HL-60 (cell line): ENCODE data around the gene OR51I2.
A peak's percentile ranks its signal among the peaks of the same experiment; 100 is the strongest.

Experiments used
- DNase-seq, 2 experiments: peaks; one replicate each; pipeline ENCODE4 v3.0.0-alpha.2; 2010 to 2020; ENCODE audit warnings: low read depth in 1 of 2, low spot score in 1 of 2
- H3K27ac ChIP-seq: fragments of 250-450 bp; sonication (Bioruptor Pico); replicated peaks from 2 replicates; pipeline ENCODE4 v1.5.1; 2020; ENCODE audit warnings: mild to moderate bottlenecking, moderate library complexity
- H3K27me3 ChIP-seq: fragments of 250-450 bp; sonication (Bioruptor Pico); 2 replicates; pipeline ENCODE4 v1.5.1; 2021; ENCODE audit warnings: mild to moderate bottlenecking, moderate library complexity; ENCODE audit not compliant: insufficient read depth, poor library complexity, severe bottlenecking
- H3K4me3 ChIP-seq: replicated peaks from 2 replicates; pipeline ENCODE4 v1.5.1; 2011; ENCODE audit warnings: mild to moderate bottlenecking, control low read depth, low read length; ENCODE audit not compliant: insufficient read depth
- GABPA ChIP-seq: IDR thresholded peaks from 2 replicates; pipeline ENCODE4 v1.6.1; 2012; ENCODE audit warnings: low read depth
- POLR2AphosphoS5 ChIP-seq: IDR thresholded peaks from 2 replicates; pipeline ENCODE4 v1.6.1; 2012; ENCODE audit warnings: low read depth
- SPI1 ChIP-seq: IDR thresholded peaks from 2 replicates; pipeline ENCODE4 v1.6.1; 2012; ENCODE audit warnings: low read depth, mild to moderate bottlenecking, borderline replicate concordance
- TF ChIP-seq, protein P1 (sequence below): IDR thresholded peaks from one replicate; pipeline ENCODE4 v1.5.1; 2011; ENCODE audit warnings: low read length, control low read depth, inconsistent platforms; ENCODE audit not compliant: insufficient read depth
- TF ChIP-seq, protein P2 (sequence below): IDR thresholded peaks from 2 replicates; pipeline ENCODE4 v1.6.1; 2012; ENCODE audit warnings: low read depth; ENCODE audit not compliant: insufficient replicate concordance

Gene OR51I2

DNA sequence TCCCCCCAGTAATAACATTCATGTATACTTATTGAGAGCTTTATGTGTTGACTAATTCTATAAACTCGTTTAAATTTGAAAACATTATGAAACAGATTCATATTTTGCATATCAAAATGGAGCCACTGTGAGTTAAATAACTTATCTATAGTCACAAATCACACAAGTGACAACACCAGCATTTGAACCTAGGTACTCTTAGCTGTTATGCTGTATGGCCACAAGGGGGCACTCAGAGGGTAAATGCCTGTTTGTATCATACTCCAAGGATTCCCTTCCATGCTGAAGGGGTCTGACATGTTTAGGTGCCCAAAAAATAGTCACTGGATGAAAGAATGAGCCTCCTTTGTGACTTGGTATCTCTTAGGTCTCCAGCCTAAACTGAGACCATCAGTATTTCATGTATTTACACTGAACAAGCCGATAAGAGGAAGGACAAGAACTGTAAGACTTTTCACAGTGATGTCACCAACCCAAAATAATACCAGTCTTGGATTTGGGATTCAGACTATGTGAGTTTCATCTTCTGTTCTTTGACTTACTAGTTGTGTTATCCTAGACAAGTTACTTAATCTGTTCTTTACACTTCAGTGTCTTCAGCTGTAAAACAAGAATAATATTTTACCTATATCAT lies 27.2 kb downstream of the OR51I2 start:
- no peak overlapping the region for H3K27ac ChIP-seq
- TF ChIP-seq POLR2AphosphoS5: no peak
- TF ChIP-seq SPI1: no peak
- TF ChIP-seq, protein P1, sequence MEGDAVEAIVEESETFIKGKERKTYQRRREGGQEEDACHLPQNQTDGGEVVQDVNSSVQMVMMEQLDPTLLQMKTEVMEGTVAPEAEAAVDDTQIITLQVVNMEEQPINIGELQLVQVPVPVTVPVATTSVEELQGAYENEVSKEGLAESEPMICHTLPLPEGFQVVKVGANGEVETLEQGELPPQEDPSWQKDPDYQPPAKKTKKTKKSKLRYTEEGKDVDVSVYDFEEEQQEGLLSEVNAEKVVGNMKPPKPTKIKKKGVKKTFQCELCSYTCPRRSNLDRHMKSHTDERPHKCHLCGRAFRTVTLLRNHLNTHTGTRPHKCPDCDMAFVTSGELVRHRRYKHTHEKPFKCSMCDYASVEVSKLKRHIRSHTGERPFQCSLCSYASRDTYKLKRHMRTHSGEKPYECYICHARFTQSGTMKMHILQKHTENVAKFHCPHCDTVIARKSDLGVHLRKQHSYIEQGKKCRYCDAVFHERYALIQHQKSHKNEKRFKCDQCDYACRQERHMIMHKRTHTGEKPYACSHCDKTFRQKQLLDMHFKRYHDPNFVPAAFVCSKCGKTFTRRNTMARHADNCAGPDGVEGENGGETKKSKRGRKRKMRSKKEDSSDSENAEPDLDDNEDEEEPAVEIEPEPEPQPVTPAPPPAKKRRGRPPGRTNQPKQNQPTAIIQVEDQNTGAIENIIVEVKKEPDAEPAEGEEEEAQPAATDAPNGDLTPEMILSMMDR: peak; percentile 65
- DNase-seq: peak; percentile 14 to 35

GRCh38 chr11:5486003-5486402 lies 36.9 kb downstream of the OR51I2 start:
- Histone ChIP-seq H3K27me3 (no peaks in the 10 kb centered on the region), H3K27ac (no peak overlapping the region), H3K4me3 (no peak overlapping the region)
- TF ChIP-seq, protein P1: no peak
- no peak for TF ChIP-seq POLR2AphosphoS5
- TF ChIP-seq SPI1: no peak
- TF ChIP-seq GABPA: no peak
- TF ChIP-seq, protein P2, sequence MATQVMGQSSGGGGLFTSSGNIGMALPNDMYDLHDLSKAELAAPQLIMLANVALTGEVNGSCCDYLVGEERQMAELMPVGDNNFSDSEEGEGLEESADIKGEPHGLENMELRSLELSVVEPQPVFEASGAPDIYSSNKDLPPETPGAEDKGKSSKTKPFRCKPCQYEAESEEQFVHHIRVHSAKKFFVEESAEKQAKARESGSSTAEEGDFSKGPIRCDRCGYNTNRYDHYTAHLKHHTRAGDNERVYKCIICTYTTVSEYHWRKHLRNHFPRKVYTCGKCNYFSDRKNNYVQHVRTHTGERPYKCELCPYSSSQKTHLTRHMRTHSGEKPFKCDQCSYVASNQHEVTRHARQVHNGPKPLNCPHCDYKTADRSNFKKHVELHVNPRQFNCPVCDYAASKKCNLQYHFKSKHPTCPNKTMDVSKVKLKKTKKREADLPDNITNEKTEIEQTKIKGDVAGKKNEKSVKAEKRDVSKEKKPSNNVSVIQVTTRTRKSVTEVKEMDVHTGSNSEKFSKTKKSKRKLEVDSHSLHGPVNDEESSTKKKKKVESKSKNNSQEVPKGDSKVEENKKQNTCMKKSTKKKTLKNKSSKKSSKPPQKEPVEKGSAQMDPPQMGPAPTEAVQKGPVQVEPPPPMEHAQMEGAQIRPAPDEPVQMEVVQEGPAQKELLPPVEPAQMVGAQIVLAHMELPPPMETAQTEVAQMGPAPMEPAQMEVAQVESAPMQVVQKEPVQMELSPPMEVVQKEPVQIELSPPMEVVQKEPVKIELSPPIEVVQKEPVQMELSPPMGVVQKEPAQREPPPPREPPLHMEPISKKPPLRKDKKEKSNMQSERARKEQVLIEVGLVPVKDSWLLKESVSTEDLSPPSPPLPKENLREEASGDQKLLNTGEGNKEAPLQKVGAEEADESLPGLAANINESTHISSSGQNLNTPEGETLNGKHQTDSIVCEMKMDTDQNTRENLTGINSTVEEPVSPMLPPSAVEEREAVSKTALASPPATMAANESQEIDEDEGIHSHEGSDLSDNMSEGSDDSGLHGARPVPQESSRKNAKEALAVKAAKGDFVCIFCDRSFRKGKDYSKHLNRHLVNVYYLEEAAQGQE: no peak
- no peak for DNase-seq

More for the DNA sequence above, 27.2 kb downstream of the OR51I2 start:
- Histone ChIP-seq H3K27me3 (no peaks in the 10 kb centered on the region), H3K4me3 (no peak overlapping the region)

DNA sequence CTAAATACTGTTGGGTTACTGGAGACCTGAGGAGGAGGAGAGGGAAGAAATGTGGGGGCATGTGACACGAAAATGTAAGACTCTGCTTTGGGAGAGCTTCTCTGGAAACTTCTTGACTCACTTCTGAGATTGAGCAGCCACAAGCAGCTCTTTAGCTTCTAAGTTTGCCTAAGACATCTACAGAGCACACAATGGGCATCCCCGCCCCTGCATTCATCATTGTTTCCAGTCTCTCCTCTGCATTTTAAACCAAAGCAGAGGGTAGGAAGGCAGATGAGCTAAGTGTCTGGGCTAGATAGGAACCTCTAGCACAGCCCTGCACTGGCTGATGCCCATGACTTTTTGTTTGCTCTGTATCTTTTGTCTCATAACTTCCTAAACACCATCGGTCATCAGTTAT lies 37.3 kb downstream of the OR51I2 start:
- DNase-seq: no peak
- H3K4me3 ChIP-seq: no peak overlapping the region
- H3K27me3 ChIP-seq: no peaks in the 10 kb centered on the region
- H3K27ac ChIP-seq: no peak overlapping the region
- TF ChIP-seq SPI1: no peak
- TF ChIP-seq GABPA: no peak
- no peak for TF ChIP-seq POLR2AphosphoS5
- TF ChIP-seq, protein P1: no peak
- TF ChIP-seq, protein P2: no peak

DNA sequence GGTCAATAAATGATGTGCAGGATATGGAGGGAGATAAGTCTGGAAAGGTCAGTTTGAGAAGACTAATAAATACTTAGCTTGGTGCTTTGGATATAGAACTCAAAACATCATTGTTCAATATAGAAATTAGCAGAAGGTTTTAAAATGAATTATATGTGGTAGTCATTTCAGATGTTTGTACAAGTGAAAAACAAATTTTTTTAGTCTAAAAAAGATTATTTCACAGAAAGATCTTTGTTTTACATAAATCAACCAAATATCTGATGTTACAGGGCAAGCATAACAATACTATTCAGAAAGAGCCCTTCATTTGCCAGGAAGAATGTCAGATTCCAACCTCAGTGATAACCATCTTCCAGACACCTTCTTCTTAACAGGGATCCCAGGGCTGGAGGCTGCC lies 39.3 kb downstream of the OR51I2 start, which contains the start of gene OR52D1:
OR52D1 (plus strand) TSS at position 301 of the 400 bp plus-strand sequence; CDS start at position 323, 22 bp downstream.
- no peak for DNase-seq

More for the DNA sequence above, 39.3 kb downstream of the OR51I2 start, which contains the start of gene OR52D1:
- H3K27me3 ChIP-seq: no peaks in the 10 kb centered on the region
- no peak for TF ChIP-seq SPI1
- TF ChIP-seq GABPA: no peak
- TF ChIP-seq, protein P2: no peak
- TF ChIP-seq, protein P1: no peak
- TF ChIP-seq POLR2AphosphoS5: no peak
- no peak within 1 kb of the TSS for H3K27ac ChIP-seq
- H3K4me3 ChIP-seq: no peak within 1 kb of the TSS
